ENCODE measurements around the gene ODF4.
"Not testable (repeated sequence)": the region's sequence is repeated elsewhere in the genome, so short reads cannot be mapped to it uniquely, and the experiment has no call there.

Gene ODF4

DNA sequence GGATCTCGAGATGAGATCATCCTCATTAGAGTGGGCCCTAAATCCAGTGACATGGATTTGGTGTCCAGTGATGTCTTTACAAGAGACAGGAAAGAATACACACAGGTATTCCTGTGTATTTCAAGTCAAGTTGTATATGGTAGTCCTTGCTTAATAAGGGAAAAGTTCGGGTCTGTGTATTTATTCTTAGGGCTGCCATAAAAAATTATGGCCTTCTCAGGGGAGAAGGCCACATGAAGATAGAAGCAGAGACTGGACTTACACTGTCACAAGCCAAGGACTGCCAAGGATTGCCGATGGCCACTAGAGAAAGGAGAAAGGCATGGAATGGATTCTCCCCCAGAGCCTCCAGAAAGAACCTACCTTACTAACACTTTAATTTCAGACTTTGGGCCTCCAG lies 28.6 kb downstream of the ODF4 start:
- DNase-seq (ENCODE audit: low read depth in 2 of 2) = no peak

DNA sequence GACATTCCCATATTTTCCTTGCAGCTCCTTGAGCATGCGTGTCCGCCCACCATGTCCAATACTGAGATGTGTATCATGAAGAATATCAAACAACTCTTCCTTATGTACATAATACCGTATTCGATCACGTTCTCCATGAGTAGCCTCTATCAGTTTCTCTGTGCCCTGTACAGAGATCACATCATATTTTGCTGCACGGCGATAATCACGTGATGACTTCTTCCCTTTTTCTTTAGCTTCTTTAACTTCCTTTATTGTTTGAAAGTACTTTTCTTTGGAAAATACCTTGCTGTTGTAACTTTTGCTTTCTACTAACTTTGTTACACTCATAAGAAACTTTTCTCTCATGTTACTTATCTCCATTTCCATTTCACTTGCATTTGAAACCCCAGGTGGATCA lies 30.3 kb downstream of the ODF4 start:
- no peak for DNase-seq (ENCODE audit: low read depth in 2 of 2)

DNA sequence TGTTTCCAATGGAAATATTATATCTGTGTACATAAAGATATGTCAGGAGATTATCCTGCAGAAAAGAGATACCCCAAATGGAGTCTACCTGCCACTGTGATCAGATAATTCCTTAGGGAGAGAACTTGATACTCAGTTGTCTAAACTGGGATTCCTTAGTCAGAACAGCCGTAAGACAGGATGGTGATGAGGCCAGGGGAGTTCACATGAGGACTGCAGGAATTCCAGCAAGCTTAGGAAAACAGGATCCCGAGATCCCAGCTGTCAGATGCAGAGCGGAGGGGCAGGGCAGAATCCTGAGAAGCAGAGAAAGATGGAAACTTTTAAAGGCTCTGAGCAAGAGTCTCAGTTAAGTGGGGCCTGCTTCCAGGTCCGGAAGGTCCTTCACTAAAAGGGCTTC lies 32.1 kb downstream of the ODF4 start:
- no peak for DNase-seq (ENCODE audit: low read depth in 2 of 2)

DNA sequence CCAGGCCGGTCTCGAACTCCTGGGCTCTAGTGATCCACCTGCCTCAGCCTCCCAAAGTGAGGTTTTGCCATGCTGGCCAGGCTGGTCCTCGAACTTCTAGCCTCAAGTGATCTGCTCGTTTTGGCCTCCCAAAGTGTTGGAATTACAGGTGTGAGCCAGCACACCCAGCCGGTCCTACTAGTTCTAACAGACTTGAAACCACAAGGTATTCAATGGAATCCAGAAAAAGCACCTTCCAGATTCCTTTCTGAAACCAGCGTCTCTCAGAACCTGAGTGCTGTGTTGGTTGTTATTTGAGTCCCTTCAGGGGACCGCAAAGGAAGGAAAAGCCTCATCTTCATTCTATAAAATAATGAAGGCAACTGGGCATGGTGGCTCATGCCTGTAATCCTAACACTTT lies 32.8 kb downstream of the ODF4 start:
- no peak for DNase-seq (ENCODE audit: low read depth in 2 of 2)

DNA sequence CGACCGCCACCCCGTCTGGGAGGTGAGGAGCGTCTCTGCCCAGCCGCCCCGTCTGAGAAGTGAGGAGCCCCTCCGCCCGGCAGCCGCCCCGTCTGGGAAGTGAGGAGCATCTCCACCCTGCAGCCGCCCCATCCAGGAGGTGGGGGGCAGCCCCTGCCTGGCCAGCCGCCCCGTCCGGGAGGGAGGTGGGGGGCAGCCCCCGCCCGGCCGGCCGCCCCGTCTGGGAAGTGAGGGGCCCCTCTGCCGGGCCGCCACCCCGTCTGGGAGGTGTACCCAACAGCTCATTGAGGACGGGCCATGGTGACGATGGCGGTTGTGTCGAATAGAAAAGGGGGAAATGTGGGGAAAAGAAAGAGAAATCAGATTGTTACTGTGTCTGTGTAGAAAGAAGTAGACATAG lies 34.2 kb downstream of the ODF4 start:
- not testable (repeated sequence) for DNase-seq (ENCODE audit: low read depth in 2 of 2)

DNA sequence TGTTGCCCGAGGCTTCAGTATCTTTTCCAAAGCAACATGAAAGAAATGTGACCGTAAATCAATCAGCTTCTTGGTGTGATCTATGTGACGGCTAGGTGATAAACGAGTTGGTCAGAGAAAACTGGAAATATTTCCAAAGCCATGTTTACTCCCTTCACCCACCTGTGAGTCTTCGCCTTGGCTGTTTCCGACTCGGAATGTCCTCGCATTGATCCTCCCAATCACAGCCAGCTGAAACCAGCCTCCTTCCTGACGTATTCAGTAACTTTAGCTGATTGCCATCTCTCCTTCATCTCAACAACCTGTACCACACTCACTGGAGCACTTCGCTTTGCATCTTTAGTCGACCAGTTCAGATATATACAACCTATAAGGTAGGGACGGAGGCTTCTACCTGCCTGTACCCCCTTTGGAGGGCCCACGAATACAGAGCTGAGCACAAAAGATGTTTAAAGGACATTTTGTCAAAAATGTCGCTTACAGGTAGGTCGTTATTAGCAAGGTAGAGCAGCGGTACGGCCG lies 36.2 kb downstream of the ODF4 start:
- DNase-seq (ENCODE audit: low read depth in 2 of 2) = no peak

DNA sequence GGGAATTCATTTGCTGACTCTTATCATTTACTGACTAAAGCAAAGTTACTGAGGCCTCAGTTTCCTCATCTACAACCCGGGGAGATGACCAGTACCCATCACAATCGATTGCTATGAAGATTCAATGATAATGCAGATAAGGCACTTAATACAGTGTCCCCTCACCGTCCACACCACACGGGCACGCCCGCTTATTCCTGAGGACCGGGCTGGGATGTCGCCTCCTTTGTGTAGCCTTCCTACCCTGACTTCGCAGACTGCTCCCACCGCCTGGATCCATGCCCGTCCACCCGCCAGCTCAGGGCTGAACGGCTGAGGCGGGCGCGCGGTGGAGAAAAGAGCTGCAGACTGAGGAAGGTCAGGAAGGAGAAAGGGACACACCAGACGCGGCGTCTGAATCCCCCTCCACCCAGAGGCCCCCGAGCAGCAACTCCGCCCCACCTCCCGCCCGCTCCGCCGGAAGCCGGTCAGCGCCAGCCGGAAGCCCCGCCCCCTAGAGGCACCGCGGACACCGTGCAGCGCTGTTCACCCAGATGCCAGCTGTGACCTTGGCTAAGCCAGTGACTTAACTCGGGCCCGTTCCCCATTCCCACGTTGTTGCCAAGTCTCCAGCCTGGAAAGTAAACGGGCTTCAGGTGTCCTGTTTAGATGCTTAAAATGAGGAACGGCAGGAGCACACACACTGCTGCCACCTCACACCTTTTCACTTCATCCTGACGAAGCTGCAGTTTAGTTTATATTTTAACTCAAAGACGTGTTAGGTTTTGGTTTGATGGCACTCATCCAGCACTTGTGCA lies 36.8 kb downstream of the ODF4 start, which contains the start of gene KRABD2:
TSS of gene KRABD2 (minus strand) at position 434 of the 797 bp plus-strand sequence.
- DNase-seq (ENCODE audit: low read depth in 2 of 2) = peak; percentile 70 to 86

DNA sequence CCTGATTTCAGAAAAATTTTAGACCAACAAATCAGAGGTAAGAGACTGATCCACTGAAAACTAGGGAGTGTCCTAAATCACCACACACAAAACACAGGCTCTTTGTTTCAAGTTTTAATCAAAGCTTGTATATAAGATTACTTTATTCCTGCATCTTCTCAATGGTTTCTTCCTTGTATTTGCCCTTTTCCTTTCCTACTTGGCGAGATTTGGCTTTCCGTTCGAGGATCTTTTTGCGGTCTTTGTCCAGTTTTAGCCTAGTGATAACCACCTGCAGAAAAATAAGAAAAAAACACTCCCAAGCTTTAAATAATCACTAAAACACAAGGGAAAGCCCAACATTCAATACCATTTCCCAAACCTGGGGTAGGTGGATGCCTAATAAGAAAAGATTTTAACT lies 37.8 kb downstream of the ODF4 start:
- no peak for DNase-seq (ENCODE audit: low read depth in 2 of 2)

DNA sequence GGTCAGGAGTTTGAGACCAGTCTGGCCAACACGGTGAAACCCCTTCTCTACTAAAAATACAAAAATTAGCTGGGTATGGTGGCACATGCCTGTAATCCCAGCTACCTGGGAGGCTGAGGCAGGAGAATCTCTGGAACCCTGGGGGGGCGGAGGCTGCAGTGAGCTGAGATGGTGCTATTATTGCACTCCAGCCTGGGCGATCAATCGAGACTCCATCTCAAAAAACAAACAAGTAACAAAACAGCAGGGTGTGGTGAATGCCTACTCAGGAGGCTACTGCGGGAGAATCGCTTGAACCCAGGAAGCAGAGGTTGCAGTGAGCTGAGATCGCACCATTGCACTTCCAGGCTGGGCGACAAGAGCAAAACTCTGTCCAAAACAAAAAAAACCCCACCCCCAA lies 38.5 kb downstream of the ODF4 start:
- DNase-seq (ENCODE audit: low read depth in 2 of 2) = not testable (repeated sequence)

DNA sequence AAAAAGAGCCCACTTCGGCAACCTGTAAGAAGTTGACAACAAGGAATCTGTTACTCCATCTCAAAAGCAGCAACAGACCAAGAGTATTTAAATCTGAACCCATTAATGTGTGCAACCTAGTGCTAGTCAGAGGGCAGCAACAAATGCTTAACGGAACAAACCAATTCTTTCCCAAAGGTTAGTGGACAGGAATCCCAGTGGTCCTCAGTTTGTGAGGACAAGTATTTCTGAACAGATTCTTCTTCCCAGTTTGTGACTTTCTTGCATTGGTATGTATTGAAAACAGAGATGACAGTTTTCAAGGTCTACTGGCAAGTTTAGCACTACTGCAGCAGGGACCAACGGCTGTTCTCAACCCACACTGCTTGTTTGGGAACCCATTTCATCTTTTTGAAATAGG lies 40.4 kb downstream of the ODF4 start:
- no peak for DNase-seq (ENCODE audit: low read depth in 2 of 2)

DNA sequence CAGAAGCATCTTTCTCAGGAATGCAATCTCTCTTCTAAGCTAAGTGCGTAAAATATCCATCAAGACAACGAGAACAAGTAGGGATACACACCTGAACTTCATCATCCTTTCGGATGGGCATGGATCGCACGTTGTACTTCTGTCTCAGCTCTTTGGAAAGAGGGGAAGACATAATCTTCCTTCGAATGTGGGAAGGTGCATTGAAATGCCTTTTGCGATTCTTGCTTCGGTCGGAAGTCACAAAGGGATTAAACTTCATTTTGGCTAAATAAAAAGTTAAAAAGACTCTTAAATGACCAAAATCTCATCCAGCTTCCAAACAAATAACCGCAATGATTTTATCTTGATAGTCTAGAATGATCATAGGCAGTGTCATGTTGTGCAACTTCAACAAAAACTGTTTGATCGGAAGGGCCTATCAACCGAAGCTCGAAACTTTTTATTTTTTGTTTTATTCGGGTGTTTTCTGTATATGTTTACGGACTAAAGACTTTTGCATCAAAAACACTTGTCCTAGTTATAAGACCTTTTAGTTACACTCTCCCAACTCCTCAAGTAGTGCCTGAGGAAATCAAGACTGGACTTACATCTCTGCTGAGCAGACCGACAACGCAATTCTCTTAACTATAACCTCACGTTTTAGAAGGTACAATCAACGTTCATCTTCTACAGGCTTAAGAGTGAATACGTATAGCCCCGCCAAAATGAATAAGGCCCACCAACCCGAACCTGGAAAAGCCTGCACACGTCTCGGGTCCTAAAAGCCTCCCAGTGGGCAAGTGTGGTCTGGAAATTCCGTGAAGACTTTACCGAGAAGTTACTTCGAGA lies 42.6 kb downstream of the ODF4 start:
- DNase-seq (ENCODE audit: low read depth in 2 of 2) = no peak

DNA sequence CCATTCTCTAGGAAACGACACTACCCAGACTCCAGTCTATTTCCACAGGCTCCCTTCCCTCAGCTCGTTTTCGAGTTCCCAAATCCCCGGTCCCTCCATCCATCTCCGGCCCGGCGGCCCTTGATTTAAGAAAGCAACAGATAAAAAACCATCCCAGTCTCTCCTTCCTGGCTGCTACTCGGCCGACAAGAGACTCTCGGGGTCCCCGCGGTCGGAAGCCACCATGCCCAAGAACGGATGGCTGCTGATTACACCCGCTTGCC lies 43.2 kb downstream of the ODF4 start:
- no peak for DNase-seq (ENCODE audit: low read depth in 2 of 2)

DNA sequence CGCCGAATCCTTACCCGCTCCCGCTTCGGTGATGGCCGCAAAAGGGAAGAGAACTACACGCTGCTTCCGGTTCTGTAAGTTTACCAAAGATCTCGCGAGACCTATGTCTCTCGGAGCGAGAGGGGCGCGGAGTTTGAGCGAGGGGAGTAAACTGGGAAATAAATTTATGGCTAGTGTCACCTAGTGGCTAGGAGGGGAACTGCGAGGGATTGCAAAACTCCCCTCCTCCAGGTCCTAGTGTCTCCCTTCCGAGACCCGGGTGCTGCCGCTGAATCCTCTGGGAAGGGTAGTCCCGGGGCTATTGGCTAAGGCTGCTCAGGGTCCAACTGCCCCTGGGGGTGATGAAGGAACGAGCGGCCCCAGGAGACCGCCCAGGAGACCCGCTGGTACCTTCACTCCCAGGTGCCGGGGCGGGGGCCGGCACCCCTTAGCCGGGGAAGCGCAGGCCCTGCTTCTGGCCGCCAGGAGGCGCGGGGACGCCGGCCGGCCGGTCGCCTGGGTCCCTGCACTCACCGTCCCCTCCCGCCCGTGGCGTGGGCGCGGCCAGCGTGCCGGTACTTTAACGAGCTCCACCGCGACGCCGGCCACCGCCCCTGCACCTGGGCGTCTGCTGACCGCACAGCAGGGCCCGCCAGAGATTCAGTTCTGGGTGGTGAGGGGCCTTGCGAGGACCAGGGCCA lies 43.6 kb downstream of the ODF4 start, which contains the start of gene RPL26:
TSS of gene RPL26 (minus strand) at position 51 of the 680 bp plus-strand sequence. CDS start 883 bp downstream, outside the sequence.
- peak; percentile 78 to 91 for DNase-seq (ENCODE audit: low read depth in 2 of 2)

DNA sequence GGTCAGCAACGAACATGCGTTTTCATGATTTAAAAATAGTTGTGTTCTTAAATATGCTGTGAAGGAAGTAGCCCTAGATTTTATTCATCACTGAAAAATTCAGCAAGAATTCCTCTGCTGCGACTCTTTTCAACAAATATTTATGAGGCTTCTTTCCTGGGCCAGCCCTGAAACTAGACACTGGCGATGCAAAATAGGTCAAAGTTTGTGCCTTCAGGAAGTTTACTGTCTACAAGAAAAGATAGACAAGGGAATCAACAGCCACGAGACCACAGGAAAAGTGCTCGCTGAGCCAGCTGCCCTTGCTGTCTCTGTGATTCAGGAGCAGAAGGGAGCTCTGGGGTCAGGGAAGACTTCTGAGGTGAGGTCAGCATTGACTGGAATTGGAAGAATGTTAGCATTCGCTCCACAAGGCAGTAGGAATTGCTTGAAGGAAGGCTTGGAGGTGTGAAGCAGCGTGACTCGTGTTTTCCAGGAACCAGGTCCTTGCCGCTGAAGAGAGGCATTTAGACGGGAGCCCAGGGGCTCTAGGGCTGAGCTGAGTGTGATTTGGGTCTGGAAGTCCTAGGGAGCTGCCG lies 45.2 kb downstream of the ODF4 start:
- DNase-seq (ENCODE audit: low read depth in 2 of 2) = no peak

DNA sequence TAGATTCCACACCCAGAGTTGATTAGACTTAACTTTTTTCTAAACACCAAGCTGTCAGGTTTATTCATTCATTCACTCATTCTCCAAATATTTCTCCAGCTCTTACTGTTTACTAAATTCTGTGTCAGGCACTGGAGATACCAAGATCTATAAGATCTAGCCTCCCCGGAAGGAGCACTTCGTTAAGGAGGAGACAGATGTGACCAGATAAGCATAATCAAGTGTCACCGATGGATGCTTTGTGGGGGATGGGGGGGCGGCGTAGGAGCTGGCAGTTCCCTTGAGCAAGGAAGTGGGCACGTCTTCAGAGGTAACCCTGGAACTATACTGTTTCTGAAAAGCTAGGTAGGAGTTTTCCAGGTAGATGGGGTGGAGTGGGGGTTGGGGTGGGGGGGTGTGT lies 47.2 kb downstream of the ODF4 start:
- DNase-seq (ENCODE audit: low read depth in 2 of 2) = no peak

DNA sequence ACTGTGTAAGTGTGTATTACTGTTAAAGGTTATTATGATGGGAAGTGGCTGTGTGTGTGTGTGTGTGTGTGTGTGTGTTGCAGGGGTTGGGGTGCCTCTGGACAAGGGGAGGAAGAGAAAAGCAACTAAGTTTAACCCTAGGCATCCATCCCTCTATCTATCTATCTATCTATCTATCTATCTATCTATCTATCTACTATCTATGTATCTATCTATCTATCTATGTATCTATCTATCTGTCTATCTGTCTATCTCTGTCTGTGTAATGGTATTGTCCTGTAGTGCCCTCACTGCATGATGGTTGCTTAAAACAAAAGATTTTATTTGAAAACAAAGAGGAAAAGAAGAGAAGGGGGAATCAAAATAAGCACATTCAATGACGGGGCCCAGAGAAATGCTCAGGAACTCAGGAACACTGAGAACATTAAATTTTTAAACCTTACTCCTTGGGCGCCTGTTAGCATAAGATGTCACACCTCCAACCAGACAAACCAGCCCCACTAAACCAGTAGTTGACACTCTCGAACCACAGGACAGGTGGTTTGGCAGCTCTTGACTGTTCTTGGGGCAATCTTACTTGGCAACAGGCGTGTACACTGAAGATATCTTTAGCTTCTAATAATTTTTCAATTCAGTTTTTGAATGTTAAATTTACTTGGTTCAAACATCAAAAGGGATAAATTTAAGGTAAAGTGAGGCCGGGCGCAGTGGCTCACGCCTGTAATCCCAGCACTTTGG lies 48.4 kb downstream of the ODF4 start:
- no peak for DNase-seq (ENCODE audit: low read depth in 2 of 2)

DNA sequence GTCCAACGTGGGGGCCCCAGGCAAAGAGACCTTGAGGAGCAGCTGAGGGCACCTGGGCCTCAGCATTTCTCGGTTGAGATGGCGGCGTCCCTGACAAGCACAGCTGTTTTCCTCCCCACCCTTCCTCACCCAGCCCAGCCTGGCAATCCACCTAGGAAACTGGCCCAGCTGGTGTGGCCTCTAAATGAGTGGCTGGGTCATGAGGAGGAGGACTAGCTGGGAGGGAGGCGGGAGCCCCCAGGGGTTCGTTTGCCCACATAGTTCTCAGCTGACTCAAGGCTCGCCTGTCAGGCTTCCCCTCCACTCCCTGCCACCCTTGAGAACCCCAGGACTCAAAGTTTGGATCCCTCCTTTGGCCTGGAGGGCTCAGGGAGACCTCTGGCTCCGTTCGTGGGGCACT lies 52.1 kb downstream of the ODF4 start:
- no peak for DNase-seq (ENCODE audit: low read depth in 2 of 2)

DNA sequence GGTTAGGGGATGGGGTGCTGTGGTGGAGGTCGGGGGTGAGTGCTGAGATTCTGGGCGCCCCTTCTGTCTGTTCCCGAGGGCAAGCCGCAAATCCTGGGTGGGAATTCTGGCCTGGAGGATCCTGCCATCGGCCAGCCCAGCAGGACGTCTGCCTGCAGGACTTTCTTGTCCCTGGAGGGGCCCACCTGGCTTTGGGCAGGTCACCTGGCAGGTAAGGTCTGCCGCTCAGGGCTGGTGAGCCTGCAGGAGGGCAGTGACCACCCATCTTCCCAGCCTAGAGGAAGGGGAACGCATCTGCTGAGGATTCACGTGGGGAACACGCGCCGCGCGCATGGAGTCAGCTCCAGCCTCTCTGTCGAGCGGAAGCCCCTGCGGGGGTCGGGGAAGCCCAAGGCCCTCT lies 52.6 kb downstream of the ODF4 start:
- no peak for DNase-seq (ENCODE audit: low read depth in 2 of 2)

DNA sequence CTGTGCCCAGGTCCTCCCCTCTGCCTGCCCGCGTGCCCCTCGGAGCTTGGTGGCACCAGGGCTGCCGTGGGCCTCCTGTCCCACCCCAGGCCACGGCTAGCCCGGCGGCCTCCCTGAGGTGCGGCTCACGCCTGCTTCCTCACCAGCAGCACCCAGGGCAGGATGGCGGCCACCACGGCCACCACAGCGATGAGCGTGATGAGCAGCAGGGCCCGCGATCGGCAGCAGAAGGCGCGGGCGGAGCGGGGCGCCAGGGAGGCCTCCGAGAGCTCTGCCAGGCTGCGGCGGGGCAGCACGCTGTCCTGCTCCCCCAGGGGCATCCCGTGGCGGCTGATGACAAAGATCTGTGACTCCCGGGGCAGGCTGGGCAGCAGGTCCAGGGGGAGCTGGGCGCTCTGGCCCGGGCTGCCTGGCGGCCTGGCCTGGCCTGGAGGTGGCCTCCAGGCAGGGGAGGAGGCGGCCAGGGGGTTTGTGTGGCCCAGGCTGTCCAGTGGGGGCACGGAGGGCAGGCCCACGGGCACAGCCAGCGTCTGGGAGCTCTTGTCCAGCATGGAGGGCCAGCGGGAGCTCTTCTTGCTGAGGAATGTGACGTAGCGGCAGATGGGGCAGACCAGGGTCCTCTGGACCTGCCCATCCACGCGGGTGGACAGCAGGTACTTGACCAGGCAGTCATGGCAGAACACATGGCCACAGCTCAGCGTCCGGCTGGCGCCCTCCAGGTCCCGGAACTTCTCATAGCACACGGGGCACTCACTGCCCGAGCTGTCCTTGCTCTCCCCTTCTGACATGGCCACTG lies 53.2 kb downstream of the ODF4 start:
- no peak for DNase-seq (ENCODE audit: low read depth in 2 of 2)

DNA sequence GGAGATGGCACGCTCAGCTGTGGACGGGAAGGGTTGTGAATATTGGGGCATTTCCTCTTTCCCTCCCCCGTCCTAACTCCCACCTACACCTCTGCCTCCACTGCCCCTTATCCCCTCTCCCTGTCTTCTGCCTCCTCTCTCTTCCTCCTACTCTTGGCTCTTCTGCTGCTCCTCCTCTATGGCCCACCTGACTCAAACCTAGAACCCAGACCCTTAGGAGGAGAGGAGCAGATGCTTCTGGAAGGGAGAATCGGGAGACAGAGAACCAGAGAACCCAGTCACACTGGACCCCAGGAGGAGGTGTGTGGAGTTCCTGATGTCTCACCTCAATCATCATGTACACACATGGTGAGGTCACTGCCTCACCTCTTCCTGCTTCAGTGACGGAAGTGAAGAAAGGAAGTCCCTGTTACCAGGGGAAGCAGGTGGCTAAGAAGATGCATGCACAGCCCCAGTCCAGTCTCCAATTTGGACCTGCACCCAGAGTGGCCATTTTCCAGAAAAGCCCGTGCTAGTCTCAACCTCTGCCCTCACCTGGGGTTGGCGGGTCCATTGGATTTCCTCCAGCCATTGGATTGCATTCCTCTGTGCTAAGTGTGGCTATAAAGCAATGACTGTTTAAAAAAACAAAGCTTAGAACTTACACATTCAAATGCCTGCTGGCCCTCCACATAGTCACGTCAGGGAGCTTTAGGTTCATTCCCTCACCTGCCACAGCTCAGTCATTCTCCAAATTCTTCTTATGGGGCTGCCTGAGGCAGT lies 54.0 kb downstream of the ODF4 start:
- no peak for DNase-seq (ENCODE audit: low read depth in 2 of 2)

Data from stimulated activated CD4-positive, alpha-beta T cell treated with anti-CD3 and anti-CD28 coated beads, Interleukin-1b, Interleukin-23, amount 100 ng/mL, for 1 hour (primary cell).